Upper lobe of left lung (tissue), 4 donors: ENCODE data around the gene SAP130.

ENCODE experiments used
- CTCF ChIP-seq, 6 experiments: fragments of 450-650 bp in 4 of 6; fragments of 200-600 bp in 2 of 6; sonication (generic) in 2 of 6; IDR thresholded peaks; one replicate each; pipeline ENCODE4 v1.5.1; 2016 to 2019; ENCODE audit warnings: antibody characterized with exemption in 6 of 6
- POLR2A ChIP-seq, 4 donors: fragments of 450-650 bp; IDR thresholded peaks; one replicate each; pipeline ENCODE4 v1.5.1; 2016 to 2017; ENCODE audit warnings: antibody characterized with exemption in 4 of 4, mild to moderate bottlenecking in 2 of 4

- TF ChIP-seq CTCF (IDR thresholded peaks at IDR 0.05): no peak
- TF ChIP-seq POLR2A (IDR thresholded peaks at IDR 0.05): no peak
Observed at GRCh38 chr2:127984551-127984950, 43.3 kb downstream of the SAP130 start.
